Stimulated activated CD4-positive, alpha-beta T cell treated with anti-CD3 and anti-CD28 coated beads, Interleukin-15, amount 100 ng/mL, for 1 hour (primary cell): ENCODE data around the gene ACOX1.
A peak's percentile ranks its signal among the peaks of the same experiment; 100 is the strongest.

Source experiments
- DNase-seq, 2 donors: peaks; one replicate each; pipeline ENCODE4 v3.0.0-alpha.2; 2020; ENCODE audit warnings: low read depth in 1 of 2, low spot score in 1 of 2

ACOX1 gene

DNA sequence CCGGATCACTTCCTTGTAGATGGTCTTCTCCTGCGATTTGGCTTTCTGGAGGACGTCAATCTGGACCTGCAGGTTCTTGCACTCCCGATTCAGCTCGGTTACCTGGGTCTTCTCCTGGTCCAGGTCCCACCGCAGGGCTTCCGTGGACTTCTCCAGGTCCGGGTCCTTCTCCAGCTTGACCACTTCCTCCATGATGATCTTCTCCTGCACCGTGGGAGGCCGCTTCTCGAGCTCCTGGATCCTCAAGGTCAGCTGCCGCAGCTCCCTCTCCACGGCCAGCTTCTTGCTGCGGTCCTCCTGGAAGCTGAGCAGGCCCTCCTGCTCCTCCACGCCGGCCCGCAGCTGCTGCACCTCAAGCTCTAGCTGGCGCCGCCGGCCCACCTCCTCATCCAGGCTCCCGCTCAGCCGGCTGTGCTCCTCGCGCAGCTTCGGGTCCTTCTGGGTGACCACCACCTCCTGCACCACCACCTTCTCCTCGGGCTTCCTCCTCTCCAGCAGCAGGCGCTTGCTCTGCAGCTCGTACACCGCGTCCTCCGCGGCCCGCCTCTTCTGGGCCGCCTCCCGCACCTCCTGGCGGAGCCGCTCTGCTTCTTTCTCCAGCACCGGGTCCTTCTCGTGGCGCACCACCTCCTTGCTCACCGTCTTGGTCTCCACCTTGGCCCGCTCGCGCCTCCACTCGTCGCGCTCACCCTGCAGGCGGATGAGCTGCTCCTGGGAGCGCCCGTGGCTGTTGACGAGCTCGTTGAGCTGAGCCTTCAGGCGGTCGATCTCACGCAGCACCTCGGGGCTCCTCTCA is 29.9 kb upstream of the ACOX1 start:
- DNase-seq, result no peak

DNA sequence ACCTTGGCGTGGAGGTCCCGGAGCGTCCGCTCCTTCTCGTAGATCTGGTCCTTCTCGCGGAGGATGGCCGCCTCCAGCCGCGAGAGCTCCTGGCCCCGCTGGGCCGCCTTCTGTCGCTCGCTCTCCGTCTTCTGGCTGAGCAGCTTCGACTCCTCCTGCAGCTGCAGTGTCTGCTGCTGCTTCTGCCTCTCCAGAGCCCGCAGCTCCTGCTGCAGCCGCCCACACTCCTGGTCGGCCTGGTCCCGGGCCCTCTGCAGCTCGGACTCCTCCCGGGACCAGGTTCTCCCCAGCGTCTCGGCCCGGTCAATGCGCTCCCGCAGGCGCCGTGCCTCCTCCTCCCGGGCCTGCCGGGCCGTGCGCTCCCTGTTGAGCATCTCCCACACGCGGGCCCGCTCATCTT is 29.2 kb upstream of the ACOX1 start:
- DNase-seq, result no peak

DNA sequence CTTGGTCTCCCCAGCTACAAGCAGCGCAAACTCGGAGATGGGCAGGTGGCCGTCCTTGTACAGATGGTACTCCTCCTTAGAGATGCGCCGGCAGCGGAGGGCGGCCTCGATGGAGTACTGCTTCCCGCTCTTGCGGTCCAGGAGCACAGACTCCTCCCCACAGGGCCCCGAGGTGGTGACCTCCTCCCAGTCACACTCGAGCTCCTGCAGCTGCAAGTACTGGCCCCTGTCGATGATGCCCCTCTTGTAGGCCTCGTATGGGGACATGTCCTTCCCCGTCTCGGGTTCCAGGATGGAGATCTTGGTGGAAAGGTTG is 28.8 kb upstream of the ACOX1 start:
- DNase-seq, result no peak

DNA sequence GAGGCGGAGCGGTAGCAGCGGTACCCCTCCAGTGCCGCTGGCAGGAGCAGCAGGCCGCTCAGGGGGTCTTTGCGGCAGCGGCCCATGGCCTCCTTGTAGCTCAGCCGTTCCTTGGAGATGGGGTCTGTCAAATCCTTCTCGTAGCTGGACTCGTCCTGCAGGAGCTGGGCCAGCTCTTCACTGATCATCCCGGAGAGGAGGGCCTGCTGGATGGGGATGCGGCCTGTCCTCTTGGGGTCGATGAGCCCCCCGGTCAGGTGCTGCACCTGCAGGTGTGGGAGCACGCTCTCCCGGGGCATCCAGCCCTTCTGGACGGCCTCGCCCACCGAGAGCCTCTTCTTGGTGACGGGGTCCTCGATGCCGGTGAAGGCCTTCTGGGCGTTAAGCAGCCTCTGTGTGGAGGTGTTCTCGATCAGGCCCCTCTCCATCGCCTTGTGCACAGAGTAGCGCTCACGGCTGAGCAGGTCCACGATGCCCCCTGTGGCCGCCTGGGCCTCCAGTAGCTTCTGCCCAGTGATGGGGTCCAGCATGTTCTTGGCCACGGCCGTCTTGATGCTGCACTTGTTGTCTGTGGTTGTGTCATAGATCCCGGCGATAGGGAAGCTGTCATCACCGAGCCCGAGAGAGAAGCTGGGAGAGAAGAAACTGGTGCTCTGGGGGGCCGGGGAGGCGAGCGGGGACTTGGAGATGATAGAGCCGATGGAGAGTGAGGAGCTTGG is 28.3 kb upstream of the ACOX1 start:
- DNase-seq, result no peak

DNA sequence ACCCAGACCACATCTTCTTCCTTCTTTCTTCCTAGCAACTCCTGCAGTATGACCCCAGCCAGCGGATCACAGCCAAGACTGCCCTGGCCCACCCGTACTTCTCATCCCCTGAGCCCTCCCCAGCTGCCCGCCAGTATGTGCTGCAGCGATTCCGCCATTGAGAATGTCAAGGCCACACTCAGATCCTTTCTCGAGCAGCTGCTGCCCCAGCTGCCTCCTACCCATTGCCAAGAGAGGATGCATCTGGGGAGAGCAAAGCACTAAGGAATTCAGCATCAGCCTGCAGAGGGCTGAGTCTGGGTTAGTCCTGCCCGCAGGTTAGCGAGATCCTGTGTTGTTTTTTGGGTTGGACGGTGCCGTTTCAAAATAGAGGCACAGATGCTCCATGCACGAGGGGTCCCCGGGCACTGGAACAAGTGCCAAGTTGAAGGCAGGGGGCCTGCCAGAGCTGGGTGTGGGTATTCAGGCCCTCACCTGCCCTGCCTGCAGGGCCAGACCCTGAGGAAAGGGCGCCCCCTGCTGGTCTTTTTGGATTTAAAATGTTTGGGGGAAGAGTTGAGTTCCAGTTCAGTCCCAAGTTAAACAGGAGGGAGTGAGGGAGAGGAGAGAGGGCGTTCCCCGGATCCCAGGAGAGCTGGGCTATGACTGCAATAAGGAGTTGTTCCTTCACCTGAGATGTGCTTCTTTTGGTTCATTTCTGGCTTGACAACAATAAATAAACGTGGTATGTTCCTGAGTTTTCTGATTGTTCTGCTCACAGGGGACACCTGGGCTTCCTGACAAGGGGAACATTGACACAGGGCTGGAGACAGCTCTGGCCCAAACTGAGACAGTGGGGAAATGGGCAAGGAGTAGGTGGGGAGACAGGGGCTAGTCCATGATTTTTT is 26.5 kb upstream of the ACOX1 start:
- peak; percentile 52 to 60 for DNase-seq

DNA sequence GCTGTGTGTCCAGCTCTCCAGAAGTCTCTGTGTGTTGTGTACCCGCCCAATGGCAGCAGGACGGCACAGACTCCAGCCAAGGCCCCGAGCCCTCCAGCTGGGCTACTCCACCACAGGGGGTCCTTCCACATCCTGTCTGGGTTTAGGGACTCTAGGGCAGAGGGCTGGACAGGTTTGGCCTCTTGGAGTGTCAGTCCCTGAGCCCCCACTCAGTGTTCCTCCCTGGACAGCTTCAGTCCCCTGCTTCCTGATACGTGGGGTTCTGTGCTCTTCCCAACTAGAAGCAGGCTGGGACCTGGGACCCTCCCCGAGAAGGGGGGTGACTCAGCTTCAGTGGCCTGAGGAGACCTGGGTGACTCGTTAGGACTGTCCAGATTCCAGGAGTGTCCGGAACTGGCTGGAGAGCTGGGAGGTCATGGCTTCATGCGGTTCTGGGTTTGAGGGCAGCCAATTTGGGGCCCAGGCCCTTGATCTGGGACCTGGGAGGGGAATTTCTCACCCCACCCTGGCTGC is 25.8 kb upstream of the ACOX1 start:
- DNase-seq, result no peak

DNA sequence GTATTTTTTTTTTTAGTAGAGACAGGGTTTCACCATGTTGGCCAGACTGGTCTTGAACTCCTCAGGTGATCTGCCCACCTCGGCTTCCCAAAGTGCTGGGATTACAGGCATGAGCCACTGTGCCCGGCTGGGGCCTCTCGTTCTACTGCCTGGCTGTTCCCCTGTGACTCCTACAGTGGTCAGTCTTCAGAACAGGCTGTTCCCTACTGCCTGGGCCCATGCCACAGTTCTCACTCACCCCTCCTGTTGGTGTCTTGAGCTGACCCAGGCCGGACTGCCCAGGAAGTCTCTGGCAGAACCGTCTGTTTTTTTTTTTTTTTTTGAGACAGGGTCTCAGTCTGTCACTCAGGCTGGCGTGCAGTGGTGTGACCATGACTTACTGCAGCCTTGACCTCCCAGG is 24.9 kb upstream of the ACOX1 start:
- DNase-seq, result no peak

DNA sequence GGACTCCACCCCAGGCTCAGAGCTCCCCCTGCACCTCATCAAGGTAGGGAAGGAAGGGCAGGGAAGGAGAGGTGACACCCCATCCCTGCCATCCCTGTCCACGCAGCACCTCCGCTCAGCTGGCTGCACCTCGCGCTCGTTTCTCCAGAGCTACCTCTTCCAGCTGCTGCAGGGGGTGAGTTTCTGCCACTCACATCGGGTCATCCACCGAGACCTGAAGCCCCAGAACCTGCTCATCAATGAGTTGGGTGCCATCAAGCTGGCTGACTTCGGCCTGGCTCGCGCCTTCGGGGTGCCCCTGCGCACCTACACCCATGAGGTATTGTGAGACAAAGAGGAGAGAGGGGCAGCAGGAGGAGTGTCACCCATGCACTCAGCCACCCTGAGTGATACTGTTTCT is 23.1 kb upstream of the ACOX1 start:
- DNase-seq, result no peak

DNA sequence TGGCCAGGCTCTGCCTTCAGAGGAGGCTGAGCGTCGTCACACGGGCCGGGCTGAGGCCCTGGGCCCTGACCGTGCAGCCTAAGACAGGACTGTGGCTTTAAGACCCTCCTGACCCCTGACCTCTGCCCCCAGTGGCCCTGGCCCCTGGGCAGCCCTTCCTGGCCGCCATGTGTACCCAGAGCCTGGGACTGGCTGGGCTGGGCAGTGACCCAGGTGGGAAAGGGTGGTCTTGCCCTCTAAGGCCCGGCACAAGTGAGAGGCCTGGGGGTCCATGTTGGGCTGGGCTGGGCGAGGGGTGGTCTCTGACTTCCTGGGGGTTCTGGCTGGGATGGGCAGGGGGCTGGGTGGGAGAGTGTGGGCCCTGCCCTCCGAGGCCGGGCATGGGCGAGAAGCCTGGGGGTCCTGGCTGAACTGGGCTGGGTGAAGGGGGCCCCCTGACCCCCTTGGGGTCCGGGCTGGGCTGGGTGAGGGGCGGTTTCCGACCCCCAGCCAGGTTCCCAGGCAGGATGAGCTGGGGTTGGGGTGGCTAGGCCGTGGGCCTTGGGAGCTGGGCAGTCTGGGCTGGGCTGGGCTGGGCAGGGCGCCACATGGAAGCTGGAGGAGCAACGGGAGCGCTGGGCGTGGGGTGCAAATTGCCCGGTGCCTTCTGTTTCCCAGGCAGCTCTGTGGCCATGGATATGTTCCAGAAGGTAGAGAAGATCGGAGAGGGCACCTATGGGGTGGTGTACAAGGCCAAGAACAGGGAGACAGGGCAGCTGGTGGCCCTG is 22.0 kb upstream of the ACOX1 start, which contains the start of gene CDK3:
Gene CDK3 (plus strand): TSS at position 101 of the 767 bp plus-strand sequence. CDS start 571 bp downstream, at position 672.
- no peak for DNase-seq

DNA sequence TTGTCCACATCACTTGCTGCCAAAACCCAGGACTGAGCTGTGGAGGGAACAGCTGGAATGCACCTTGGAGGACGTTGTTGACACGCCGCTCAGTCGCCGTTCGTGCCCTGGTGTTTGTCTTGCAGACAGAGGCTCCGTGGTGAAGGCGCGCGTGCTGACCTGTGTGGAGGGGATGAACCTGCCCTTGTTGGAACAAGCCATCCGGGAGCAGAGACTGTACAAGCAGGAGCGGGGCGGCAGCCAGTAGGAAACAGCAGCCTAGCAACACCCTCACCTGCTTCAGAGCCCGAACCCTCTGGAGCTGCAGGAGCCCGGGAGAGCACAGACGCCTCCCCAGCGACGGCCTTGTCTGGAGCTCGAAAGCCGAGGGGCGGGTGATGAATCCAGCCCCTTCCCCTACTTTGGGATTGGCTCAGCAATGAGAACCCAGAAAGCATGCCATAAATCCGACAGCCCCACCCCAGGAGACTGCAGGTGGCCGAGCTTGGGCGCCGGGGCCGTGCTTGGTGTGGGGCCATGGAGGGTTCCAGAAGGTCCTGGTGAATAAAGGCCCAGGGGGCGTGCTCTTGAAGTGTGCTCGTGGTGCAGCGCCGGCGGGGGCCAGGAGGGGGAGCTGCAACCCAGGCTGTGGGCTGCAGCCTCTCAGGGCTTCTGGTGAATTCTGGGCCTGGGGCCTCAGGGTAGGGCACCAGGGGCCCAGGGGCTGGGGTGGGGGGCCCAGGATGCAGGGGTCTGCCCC is 21.2 kb upstream of the ACOX1 start:
- peak; percentile 38 to 55 for DNase-seq

DNA sequence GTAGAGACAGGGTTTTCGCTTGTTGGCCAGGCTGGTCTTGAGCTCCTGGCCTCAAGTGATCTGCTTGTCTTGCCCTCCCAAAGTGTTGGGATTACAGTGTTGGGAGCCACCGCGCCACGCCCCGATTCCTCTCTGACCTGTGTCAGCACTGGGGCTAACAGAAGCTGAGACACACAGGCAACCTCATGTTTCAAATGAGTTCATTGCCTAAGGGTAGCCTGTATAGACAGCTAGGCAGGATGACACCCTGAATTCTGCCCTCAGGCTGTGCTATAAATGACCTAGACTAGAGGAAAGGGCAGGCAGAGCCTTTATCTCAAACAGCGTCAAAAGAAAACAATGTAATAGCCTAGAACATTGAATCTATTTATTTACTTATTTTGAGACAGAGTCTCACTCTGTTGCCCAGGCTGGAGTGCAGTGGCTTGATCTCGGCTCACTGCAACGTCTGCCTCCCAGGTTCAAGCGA is 19.4 kb upstream of the ACOX1 start:
- no peak for DNase-seq

DNA sequence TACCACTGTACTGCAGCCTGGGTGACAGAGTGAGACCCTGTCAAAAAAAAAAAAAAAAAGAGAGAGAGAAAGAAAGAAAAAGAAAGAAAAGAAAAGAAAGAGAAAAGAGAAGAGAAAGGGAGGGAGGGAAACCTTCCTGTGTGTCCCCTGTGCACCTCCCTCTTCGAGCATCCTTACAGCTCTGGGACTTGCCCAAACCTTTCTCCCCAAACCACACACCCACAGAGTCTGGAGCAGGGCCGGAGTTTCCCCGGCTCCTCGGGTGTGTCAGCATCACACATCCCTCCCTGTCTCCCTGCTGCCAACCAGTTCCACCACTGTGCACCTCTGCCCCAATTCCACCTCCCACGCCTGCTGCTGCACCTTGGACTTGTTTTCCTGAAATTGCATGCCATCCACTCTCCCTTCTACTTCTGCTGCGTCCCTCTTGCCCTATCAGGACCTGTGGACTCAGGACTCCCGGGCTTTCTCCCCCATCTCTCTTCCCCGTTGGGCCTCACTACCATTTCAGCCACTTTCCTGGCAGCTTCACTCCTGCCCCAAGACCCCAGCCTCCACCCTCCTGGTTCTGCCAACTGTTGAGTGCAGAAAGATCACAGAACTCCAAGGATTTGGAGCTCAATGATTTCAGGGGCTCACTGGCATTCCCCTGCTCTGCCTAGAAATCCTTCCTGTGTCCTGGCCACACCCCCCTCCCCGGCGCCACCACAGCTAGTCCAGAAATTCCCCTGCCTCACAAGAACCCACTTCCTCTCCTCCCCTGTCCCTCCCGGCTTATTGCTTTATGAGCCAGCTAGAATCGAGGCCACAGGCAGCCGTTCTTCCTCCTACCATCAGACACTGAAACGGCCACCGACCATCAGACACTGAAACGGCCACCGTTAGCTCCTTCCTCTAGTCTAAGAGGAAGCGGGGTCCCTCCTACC is 18.0 kb upstream of the ACOX1 start:
- peak in 1 of 2 donors; percentile 22 for DNase-seq

DNA sequence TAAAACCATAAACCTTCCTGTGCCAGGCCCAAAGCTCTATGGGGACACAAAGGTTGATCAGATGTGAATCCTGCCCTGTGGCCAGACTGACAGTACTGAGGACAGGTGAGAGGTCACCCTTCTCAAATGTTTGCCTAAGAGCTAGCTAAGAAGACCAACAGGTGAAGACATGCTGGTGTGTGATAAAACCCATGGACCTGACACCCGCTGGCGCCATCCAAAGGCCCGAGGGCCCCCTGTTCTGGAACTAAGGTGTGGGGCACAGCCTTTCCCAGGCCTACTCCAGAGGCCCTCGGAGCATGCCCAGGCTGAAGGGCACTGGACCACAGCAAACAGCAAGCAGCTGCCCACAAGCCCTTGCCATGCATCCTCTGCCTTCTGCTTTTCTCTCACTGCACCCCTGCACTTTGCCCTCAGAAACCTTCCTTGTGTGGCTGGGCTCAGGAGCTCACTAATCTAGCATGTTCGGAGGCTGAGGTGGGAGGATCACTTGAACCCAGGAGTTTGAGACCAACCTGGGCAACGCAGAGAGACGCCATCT is 16.5 kb upstream of the ACOX1 start:
- no peak for DNase-seq

DNA sequence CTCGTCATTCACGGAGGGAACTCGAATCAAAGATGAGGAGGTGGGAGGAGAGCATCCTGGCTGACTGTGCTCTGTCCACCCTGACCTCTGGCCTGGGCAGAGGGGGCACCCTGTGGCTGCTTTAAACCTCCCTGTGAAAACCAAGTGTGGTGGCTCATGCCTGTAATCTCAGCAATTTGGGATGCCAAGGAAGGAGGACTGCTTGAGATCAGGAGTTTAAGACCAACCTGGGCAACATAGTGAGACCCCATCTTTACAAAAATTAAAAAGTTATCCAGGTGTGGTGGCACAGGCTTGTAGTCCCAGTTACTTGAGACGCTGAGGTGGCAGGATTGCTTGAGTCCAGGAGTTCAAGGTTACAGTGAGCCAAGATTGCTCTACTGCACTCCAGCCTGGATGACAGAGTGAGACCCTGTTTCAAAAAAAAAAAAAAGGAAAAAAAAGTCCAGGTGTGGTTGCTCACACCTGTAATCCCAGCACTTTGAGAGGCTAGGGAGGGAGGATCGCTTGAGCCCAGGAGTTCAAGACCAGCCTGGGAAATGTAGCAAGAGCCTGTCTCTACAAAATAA is 15.9 kb upstream of the ACOX1 start:
- no peak for DNase-seq

DNA sequence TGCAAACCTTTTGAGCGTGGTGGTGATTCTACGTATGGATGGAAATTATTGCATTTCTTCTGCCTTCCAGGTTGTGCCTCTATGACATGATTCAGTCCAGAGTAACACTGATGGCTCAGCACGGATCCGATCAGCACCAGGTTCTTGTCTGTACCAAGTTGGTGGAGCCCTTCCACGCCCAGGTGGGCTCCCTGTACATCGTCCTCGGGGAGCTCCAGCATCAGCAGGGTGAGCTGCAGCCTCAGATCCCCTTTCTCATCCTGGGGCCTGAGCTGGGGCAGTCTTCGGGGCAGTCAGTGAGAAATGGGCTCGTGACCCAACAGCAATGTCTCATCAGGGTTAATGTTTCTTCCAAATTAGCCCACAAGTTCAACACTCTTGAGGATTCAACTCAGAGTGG is 12.4 kb upstream of the ACOX1 start:
- DNase-seq, result no peak

DNA sequence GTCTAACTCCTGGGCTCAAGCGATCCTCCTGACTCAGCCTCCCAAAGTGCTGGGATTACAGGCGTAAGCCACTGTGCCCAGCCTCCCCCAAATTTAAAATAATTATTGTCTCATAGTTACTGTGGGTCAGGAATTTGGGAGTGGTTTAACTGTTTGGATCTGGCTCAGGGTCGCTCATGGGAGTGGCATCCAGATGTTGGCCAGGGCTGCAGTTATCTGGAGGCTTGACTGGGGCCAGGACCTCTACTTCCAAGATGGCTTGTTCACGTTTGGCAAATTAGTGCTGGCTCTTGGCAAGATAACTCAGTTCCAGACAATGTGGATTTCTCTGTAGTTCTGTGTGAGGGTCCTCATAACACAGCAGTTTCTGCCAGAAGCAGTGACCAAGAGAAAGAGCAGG is 8.1 kb upstream of the ACOX1 start:
- no peak for DNase-seq

DNA sequence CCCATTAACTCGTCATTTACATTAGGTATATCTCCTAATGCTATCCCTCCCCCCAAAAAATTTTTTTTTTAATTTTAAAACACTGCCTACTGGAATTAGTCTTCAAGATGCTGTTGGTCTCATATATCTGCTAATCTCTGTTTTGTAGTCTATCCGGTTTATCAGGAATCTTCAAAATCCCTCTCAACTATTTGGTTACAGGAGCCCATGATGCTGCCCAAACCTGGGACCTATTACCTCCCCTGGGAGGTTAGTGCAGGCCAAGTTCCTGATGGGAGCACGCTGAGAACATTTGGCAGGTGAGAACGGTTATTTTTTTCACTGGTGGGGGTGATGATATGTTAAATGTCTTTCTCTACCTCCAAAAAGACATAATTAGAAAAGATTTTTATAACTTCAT is 7.0 kb upstream of the ACOX1 start:
- DNase-seq, result no peak

DNA sequence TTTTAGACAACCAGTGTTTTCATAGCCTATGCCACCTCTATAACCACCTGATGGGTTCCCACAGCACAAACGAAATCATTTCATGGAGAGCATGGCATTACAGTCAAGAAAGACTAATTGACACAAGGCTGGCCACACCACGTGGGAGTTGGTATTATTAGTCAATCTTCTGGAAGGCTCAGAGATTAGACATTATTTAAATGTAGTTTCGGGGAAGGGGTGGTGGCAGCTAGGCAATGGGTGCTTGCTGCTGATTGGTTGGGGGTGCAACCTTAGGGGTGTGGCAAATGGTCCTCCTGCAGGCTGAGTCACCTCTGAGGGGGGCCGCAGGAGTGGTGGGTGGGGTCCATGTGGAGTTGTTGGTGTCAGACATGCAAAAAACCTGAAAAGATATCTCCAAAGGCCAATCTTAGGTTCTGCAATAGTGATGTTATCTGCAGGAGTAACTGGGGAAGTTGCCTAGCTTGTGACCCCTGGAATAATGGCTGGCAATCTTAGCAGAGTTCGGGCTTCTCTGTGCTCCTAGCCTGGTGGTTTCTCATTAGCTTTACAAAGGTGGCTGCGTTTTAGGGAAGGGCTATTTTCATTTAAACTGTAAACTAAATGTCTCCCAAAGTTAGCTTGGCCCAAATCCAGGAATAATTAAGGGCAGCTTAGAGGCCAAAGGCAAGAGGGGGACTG is 4.7 kb upstream of the ACOX1 start:
- DNase-seq, result no peak
